KMS-11 (cell line): ENCODE data around the gene SLC29A3.

ENCODE experiments used
- H2AFZ ChIP-seq: fragments of 200-600 bp; sonication (generic); 2 replicates; pipeline ENCODE4 v1.6.1; 2016; ENCODE audit warnings: antibody characterized with exemption, mixed run types, low read depth
- H3K27ac ChIP-seq: fragments of 200-600 bp; sonication (generic); 2 replicates; pipeline ENCODE4 v1.6.1; 2016; ENCODE audit warnings: mild to moderate bottlenecking, mixed run types
- H3K27me3 ChIP-seq: fragments of 200-600 bp; sonication (generic); 2 replicates; pipeline ENCODE4 v1.6.1; 2017; ENCODE audit warnings: mild to moderate bottlenecking, low read depth, mixed run types, moderate library complexity; ENCODE audit not compliant: insufficient read depth
- H3K36me3 ChIP-seq: fragments of 200-600 bp; sonication (generic); 2 replicates; pipeline ENCODE4 v1.6.1; 2017; ENCODE audit warnings: mild to moderate bottlenecking, mixed run types; ENCODE audit not compliant: insufficient read depth
- H3K4me1 ChIP-seq: fragments of 200-600 bp; sonication (generic); 2 replicates; pipeline ENCODE4 v1.6.1; 2016; ENCODE audit warnings: mild to moderate bottlenecking, low read depth, mixed run types; ENCODE audit not compliant: poor library complexity, severe bottlenecking
- H3K4me2 ChIP-seq: fragments of 200-600 bp; sonication (generic); 2 replicates; pipeline ENCODE4 v1.7.0; 2016; ENCODE audit warnings: mild to moderate bottlenecking, mixed run types
- H3K4me3 ChIP-seq: fragments of 200-600 bp; sonication (generic); IDR thresholded peaks from 2 replicates; pipeline ENCODE4 v1.6.1; 2017; ENCODE audit warnings: low read depth, low read length, mixed read lengths; ENCODE audit not compliant: insufficient read depth
- H3K79me2 ChIP-seq: fragments of 200-600 bp; sonication (generic); 2 replicates; pipeline ENCODE4 v1.6.1; 2016; ENCODE audit warnings: low read depth, mixed run types; ENCODE audit not compliant: insufficient read depth
- H3K9ac ChIP-seq: fragments of 200-600 bp; sonication (generic); 2 replicates; pipeline ENCODE4 v1.6.1; 2016; ENCODE audit warnings: mild to moderate bottlenecking, mixed run types
- H4K20me1 ChIP-seq: fragments of 200-600 bp; sonication (generic); 2 replicates; pipeline ENCODE4 v1.6.1; 2016; ENCODE audit warnings: mild to moderate bottlenecking, mixed run types; ENCODE audit not compliant: insufficient read depth
- CTCF ChIP-seq: fragments of 200-600 bp; sonication (generic); conservative IDR thresholded peaks from 2 replicates; pipeline ENCODE4 v1.6.1; 2017; ENCODE audit warnings: low read depth, mild to moderate bottlenecking, antibody characterized with exemption, low read length, moderate library complexity, mixed read lengths

SLC29A3 gene

GRCh38 chr10:71308244-71308643, 10.8 kb upstream of the SLC29A3 start:
- Histone ChIP-seq H3K4me1 (no peaks in the 10 kb centered on the region), H3K4me2 (no peak overlapping the region), H3K36me3 (no peaks in the 10 kb centered on the region), H3K4me3 (no peak overlapping the region), H4K20me1 (no peaks in the 10 kb centered on the region), H3K27ac (no peak overlapping the region), H3K9ac (no peak overlapping the region), H3K27me3 (peaks cover 8% of the 10 kb centered on the region; the same call in 1 of the 2 replicates), H3K79me2 (no peaks in the 10 kb centered on the region), H2AFZ (no peak overlapping the region)
- TF ChIP-seq CTCF = no peak

- Histone ChIP-seq H3K79me2 (no peaks in the 10 kb centered on the region), H2AFZ (no peak overlapping the region), H3K36me3 (no peaks in the 10 kb centered on the region), H3K9ac (no peak overlapping the region), H3K4me3 (no peak overlapping the region), H3K27me3 (peaks cover 8% of the 10 kb centered on the region; the same call in 1 of the 2 replicates), H3K4me2 (no peak overlapping the region), H3K27ac (no peak overlapping the region), H3K4me1 (no peaks in the 10 kb centered on the region), H4K20me1 (no peaks in the 10 kb centered on the region)
- no peak for TF ChIP-seq CTCF
These were observed 10.1 kb upstream of the SLC29A3 start for GRCh38 chr10:71308985-71309384.

- Histone ChIP-seq H3K79me2 (no peaks in the 10 kb centered on the region), H3K4me1 (peaks cover 4% of the 10 kb centered on the region), H3K27me3 (peaks cover 8% of the 10 kb centered on the region; the same call in 1 of the 2 replicates), H3K27ac (no peak overlapping the region), H3K4me2 (no peak overlapping the region), H2AFZ (no peak overlapping the region), H4K20me1 (no peaks in the 10 kb centered on the region), H3K36me3 (no peaks in the 10 kb centered on the region), H3K9ac (no peak overlapping the region), H3K4me3 (no peak overlapping the region)
- TF ChIP-seq CTCF = no peak
These were observed 9.1 kb upstream of the SLC29A3 start for GRCh38 chr10:71309919-71310318.

- Histone ChIP-seq H3K4me3 (no peak overlapping the region), H3K9ac (no peak overlapping the region), H4K20me1 (no peaks in the 10 kb centered on the region), H3K27ac (no peak overlapping the region), H2AFZ (no peak overlapping the region), H3K4me1 (peaks cover 19% of the 10 kb centered on the region), H3K79me2 (no peaks in the 10 kb centered on the region), H3K4me2 (no peak overlapping the region), H3K36me3 (no peaks in the 10 kb centered on the region), H3K27me3 (peaks cover 8% of the 10 kb centered on the region; the same call in 1 of the 2 replicates)
- no peak for TF ChIP-seq CTCF
These were observed 6.8 kb upstream of the SLC29A3 start for GRCh38 chr10:71312220-71312619.
